Tibial nerve (tissue), 4 donors: ENCODE results near the gene GPRC5D. TPM values are rescaled to one million over a fixed set of nuclear protein-coding genes. Genes with fewer than 3 reads are reported as not detected.
A peak's percentile ranks its signal among the peaks of the same experiment; 100 is the strongest.

Experiments
- DNase-seq, 2 donors: peaks; one replicate each; pipeline ENCODE4 v3.0.0-alpha.2; 2019; ENCODE audit warnings: low spot score in 2 of 2
- H3K27ac ChIP-seq, 4 donors: fragments of 200-600 bp; sonication (generic) in 3 of 4; one replicate each; pipeline ENCODE4 v1.5.1; 2017 to 2019; ENCODE audit warnings: mild to moderate bottlenecking in 1 of 4
- H3K27me3 ChIP-seq, 2 donors: fragments of 200-600 bp; sonication (generic) in 1 of 2; one replicate each; pipeline versions ENCODE4 v1.5.1 to v1.6.0; 2017 to 2019
- H3K36me3 ChIP-seq, 3 donors: fragments of 200-600 bp; sonication (generic); one replicate each; pipeline ENCODE4 v1.5.1; 2018 to 2019
- H3K4me1 ChIP-seq, 4 donors: fragments of 200-600 bp; sonication (generic) in 3 of 4; one replicate each; pipeline ENCODE4 v1.5.1; 2017 to 2019
- H3K4me3 ChIP-seq, 4 donors: fragments of 200-600 bp; sonication (generic) in 3 of 4; one replicate each; pipeline ENCODE4 v1.5.1; 2017 to 2019; ENCODE audit warnings: mild to moderate bottlenecking in 1 of 4, moderate library complexity in 1 of 4
- H3K9me3 ChIP-seq, 4 donors: fragments of 200-600 bp; sonication (generic) in 3 of 4; one replicate each; pipeline ENCODE4 v1.5.1; 2017 to 2019
- EP300 ChIP-seq, 2 donors: sonication (generic); formaldehyde crosslinking; IDR thresholded peaks; one replicate each; pipeline ENCODE4 v1.6.1; 2017; ENCODE audit warnings: antibody characterized with exemption in 2 of 2, mild to moderate bottlenecking in 1 of 2
- POLR2A ChIP-seq, 2 donors: fragments of 450-650 bp; IDR thresholded peaks; one replicate each; pipeline ENCODE4 v1.6.1; 2017; ENCODE audit warnings: antibody characterized with exemption in 2 of 2, mild to moderate bottlenecking in 2 of 2, moderate library complexity in 2 of 2
- WGBS, 2 donors: methylation state at CpG; one replicate each; pipeline ENCODE4 v1.1.5; 2018; 5-methylcytosine and 5-hydroxymethylcytosine counted together
- total RNA-seq, 4 donors: library from RNA; depleted of rRNA; stranded (reverse); fragments of >200 nt; gene quantifications; one replicate each; pipeline ENCODE4 v1.1.0, GENCODE V29; 2016
- TF ChIP-seq, protein P1 (sequence below), 5 experiments: fragments of 200-600 bp in 3 of 5; fragments of 450-650 bp in 2 of 5; sonication (generic) in 3 of 5; IDR thresholded peaks; one replicate each; pipeline ENCODE4 v1.5.1; 2016 to 2019; ENCODE audit warnings: antibody characterized with exemption in 5 of 5, mild to moderate bottlenecking in 3 of 5, moderate library complexity in 2 of 5

The GPRC5D gene
- not detected for total RNA-seq

DNA sequence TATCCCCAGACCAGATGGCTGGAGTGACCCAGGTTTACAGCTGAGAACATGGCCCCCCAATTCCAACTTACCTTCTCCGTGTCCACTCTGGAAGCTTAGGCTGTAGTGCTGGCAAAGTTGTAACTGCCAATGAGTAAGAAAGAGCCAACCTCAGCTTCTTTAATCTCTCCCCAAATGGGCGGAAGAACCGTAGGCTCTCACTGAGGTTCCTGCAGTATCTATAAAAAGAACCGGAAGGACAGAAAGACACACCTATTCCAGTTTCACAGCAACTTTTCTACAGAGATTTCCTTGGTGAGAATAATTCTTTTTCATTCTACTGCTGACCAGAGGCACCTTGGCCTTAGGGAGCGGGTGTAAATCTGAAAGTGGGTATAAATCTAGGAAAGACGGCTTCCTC is at the start of gene GPRC5D:
Gene GPRC5D (minus strand): TSS at position 135 of the 400 bp plus-strand sequence. CDS start 1,786 bp downstream, outside the sequence.
- DNase-seq: no peak
- H3K4me3 ChIP-seq: no peak within 1 kb of the TSS
- no peaks in the 10 kb centered on the region for H3K36me3 ChIP-seq
- no peak within 1 kb of the TSS for H3K27ac ChIP-seq
- WGBS, 2 donors: 95 to 96% methylated on average over 6 of the region's 6 CpGs
- no peak for TF ChIP-seq POLR2A (IDR thresholded peaks at IDR 0.05)
- TF ChIP-seq, protein P1, sequence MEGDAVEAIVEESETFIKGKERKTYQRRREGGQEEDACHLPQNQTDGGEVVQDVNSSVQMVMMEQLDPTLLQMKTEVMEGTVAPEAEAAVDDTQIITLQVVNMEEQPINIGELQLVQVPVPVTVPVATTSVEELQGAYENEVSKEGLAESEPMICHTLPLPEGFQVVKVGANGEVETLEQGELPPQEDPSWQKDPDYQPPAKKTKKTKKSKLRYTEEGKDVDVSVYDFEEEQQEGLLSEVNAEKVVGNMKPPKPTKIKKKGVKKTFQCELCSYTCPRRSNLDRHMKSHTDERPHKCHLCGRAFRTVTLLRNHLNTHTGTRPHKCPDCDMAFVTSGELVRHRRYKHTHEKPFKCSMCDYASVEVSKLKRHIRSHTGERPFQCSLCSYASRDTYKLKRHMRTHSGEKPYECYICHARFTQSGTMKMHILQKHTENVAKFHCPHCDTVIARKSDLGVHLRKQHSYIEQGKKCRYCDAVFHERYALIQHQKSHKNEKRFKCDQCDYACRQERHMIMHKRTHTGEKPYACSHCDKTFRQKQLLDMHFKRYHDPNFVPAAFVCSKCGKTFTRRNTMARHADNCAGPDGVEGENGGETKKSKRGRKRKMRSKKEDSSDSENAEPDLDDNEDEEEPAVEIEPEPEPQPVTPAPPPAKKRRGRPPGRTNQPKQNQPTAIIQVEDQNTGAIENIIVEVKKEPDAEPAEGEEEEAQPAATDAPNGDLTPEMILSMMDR (IDR thresholded peaks at IDR 0.05): no peak
- TF ChIP-seq EP300 (IDR thresholded peaks at IDR 0.05): no peak
- no peaks in the 10 kb centered on the region for H3K27me3 ChIP-seq
- no peaks in the 10 kb centered on the region for H3K4me1 ChIP-seq
- H3K9me3 ChIP-seq: no peaks in the 10 kb centered on the region

DNA sequence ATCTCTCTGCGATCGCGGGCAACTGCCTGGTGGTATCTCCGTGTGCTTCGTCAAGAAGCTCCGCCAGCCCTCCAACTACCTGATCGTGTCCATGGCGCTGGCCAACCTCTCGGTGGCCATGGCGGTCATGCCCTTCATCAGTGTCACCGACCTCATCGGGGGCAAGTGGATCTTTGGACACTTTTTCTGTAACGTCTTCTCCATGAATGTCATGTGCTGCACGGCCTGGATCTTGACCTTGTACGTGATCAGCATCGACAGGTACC is 49.7 kb upstream of the GPRC5D start:
- WGBS, 2 donors: 52 to 79% methylated on average over 6 to 14 of the region's 16 CpGs
- Histone ChIP-seq H3K4me1 (peaks cover 0 to 43% (median 19%) of the 10 kb centered on the region in 4 donors), H3K4me3 (peak overlapping the region; percentile 56 to 91 (median 70)), H3K27ac (peak overlapping the region; percentile 63 to 94 (median 92)), H3K36me3 (no peaks in the 10 kb centered on the region), H3K9me3 (no peaks in the 10 kb centered on the region), H3K27me3 (no peaks in the 10 kb centered on the region)
- no peak for DNase-seq
- no peak for TF ChIP-seq POLR2A (IDR thresholded peaks at IDR 0.05)
- TF ChIP-seq, protein P1 (IDR thresholded peaks at IDR 0.05): no peak
- no peak for TF ChIP-seq EP300 (IDR thresholded peaks at IDR 0.05)

DNA sequence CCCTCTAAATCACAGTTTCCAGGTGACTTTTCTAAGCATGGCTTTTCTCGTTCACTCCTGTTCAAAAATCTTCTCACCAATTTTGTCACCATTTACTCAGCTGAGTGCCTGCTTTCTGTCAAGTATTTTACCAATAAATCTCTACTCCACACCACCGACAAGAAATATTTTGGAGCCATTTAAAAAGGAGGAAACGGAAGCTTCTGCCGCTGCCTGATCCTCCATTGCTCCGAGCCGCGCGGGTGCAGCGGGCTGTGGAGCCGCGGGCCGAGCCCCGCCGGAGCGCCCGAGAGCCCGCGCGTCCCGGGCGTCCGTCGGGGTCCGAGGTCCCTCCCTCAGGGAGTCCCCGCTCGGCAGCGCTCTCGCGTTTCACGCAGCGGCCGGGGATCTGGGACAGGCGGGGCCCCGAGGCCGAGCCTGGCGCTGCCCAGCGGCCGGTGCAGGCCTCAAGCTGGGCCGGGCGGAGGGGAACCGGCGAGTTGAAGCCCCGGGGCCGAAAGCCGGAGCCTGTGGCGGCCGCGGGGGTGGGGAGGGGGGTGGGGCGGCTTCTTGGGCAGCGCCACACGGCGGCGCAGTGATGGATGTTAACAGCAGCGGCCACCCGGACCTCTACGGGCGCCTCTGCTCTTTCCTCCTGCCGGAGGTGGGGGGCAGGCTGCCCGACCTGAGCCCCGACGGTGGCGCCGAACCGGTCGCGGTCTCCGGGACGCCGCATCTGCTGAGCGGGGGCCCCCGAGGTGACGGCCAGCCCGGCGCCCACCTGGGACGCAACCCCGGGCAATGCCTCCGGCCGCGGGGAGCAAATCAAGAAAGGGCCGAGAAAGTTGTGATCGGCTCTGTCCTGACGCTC is 49.2 kb upstream of the GPRC5D start:
- no peaks in the 10 kb centered on the region for H3K9me3 ChIP-seq
- DNase-seq: peak in 1 of 2 donors; percentile 31
- peak overlapping the region; percentile 56 to 91 (median 70) for H3K4me3 ChIP-seq
- TF ChIP-seq POLR2A (IDR thresholded peaks at IDR 0.05): no peak
- TF ChIP-seq, protein P1 (IDR thresholded peaks at IDR 0.05): peak in 4 of 5 experiments; percentile 23 to 59 (median 50)
- H3K36me3 ChIP-seq: no peaks in the 10 kb centered on the region
- WGBS, 2 donors: 0 to 1% methylated on average over 33 to 52 of the region's 82 CpGs
- H3K4me1 ChIP-seq: peaks cover 0 to 44% (median 19%) of the 10 kb centered on the region in 4 donors
- H3K27ac ChIP-seq: peak overlapping the region; percentile 63 to 94 (median 92)
- no peaks in the 10 kb centered on the region for H3K27me3 ChIP-seq

DNA sequence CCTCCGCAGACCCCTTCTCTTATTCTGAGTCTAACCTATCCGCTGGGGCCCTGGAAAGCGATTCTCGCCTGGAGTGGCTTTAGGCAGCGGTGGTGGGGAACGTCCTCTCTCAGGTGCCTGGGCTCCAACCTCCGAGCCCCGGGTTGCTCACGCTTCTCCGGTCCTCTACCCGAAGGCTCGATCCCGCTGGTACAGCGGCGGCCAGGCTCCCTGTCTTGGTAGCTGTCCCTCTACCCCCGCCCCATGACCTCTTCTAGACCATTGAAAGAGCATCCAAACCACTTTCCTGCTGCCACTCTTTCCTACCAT is 48.6 kb upstream of the GPRC5D start:
- no peak for DNase-seq
- Histone ChIP-seq H3K27me3 (no peaks in the 10 kb centered on the region), H3K27ac (peak overlapping the region; percentile 63 to 94 (median 92)), H3K4me1 (peaks cover 0 to 47% (median 19%) of the 10 kb centered on the region in 4 donors), H3K4me3 (peak overlapping the region; percentile 56 to 91 (median 70)), H3K36me3 (no peaks in the 10 kb centered on the region), H3K9me3 (no peaks in the 10 kb centered on the region)
- TF ChIP-seq POLR2A (IDR thresholded peaks at IDR 0.05) (no peak), EP300 (IDR thresholded peaks at IDR 0.05) (no peak)
- TF ChIP-seq, protein P1 (IDR thresholded peaks at IDR 0.05): no peak
- WGBS, 2 donors: 2% methylated on average over 16 of the region's 16 CpGs

DNA sequence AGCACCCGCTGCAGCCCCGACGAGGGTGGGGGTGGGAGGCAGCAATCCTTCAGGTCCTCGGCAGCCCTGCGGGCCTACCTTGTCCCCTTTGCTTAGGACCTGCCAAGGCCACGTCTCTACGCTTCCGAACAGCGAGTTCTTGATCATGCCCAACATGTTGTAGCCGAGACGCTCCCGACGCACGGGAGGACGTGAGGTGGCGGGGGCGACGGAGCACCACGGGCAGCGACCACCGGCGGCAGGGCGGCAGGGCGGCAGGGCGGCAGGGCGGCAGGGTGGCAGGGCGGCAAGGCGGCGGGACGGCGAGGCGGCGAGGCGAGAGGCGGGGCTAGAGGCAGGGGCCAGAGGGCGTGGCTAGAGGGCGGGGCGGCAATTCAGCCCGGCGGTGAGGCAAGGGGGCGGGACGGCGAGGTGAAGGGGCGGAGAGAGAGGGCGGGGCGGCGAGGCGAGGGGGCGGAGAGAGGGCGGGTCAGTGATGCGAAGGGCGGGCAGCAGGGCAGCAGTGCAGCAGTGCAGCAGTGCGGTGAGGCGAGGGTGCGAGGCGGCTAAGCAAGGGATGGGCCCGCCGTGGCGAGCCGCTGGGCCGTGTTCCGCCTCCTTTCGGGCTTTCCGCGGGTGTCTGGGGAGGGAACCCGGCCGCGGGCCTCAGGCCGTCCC is 48.1 kb upstream of the GPRC5D start, which contains the start of gene HEBP1:
Gene HEBP1 (minus strand): TSS at position 307 of the 657 bp plus-strand sequence. CDS start 151 bp downstream, at position 156.
- H3K36me3 ChIP-seq: no peaks in the 10 kb centered on the region
- peak in 1 of 2 donors; percentile 93 for TF ChIP-seq EP300 (IDR thresholded peaks at IDR 0.05)
- TF ChIP-seq, protein P1 (IDR thresholded peaks at IDR 0.05): peak in 1 of 5 experiments; percentile 8
- TF ChIP-seq POLR2A (IDR thresholded peaks at IDR 0.05): peak; percentile 79 to 87
- peaks cover 0 to 50% (median 19%) of the 10 kb centered on the region in 4 donors for H3K4me1 ChIP-seq
- H3K27me3 ChIP-seq: no peaks in the 10 kb centered on the region
- WGBS, 2 donors: 1% methylated on average over 44 to 60 of the region's 69 CpGs
- peak within 1 kb of the TSS; percentile 63 to 94 (median 92) for H3K27ac ChIP-seq
- peak; percentile 91 to 96 for DNase-seq
- H3K9me3 ChIP-seq: no peaks in the 10 kb centered on the region
- peak within 1 kb of the TSS; percentile 58 to 91 (median 81) for H3K4me3 ChIP-seq
